GM18508 (cell line): ENCODE data around the gene SDK1.

ENCODE experiments used
- ATAC-seq: cut with Tn5 transposase; IDR thresholded peaks from one replicate; pipeline ENCODE4 v1.9.1; 2021; ENCODE audit warnings: moderate number of reproducible peaks; ENCODE audit not compliant: insufficient read depth, unreplicated experiment

The SDK1 gene

DNA sequence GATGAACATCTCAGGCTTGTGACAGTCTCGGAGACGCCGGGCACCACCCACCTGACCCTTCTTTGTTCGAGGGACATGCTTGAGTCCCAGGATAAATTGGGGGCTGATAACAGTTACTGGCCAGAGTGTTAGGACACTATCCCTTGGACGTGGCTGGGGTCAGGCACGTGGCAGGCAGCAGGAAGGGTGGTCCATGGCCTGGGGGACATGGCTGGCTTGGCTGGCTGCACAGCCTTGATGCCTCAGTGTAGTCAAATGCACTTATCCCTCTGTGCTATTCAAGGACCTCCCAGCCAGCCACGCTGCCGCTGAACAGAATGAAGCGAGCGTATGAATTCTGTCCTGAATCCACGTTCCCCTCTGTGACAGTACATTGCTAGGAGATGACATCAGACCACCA lies 719.0 kb downstream of the SDK1 start:
- ATAC-seq, result no peak

DNA sequence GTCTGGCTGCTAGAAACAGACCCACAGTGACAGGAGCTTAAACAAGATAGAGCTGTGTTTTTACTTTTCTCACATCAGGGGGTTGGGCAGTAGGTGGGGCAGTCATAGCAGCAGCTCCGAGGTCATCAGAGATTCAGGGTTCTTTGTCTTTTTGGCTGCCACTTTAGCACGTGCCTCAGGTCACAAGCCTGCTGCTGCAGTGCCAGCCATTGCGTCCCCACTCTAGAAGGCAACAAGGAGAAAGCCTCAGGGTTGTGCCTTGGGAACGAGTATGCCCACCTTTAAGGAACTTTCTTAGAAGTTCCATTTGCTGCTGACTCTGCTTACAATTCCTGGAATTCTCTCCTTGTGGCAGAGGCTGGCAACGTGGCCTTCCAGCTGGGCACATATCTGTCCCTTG lies 720.4 kb downstream of the SDK1 start:
- ATAC-seq, result no peak

DNA sequence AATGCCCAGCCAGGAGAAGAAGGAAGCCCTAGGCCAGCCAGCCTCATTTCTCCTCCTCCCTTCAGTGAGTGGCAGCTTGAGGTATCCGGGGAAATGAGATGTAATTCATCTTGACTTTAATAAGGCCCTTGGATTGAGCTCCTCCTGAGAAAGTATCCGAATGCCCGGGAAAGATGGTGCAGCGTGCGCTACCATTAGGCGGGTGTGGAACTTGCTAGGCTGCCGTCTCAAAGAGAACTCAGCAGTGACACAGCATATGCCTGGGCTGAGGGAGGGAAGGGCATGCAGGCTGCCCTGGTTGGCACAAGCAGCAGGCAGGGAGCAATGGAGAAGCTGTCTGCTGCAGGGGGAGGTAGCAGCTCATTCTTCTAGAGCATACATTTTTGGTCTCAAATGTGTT lies 721.2 kb downstream of the SDK1 start:
- no peak for ATAC-seq

DNA sequence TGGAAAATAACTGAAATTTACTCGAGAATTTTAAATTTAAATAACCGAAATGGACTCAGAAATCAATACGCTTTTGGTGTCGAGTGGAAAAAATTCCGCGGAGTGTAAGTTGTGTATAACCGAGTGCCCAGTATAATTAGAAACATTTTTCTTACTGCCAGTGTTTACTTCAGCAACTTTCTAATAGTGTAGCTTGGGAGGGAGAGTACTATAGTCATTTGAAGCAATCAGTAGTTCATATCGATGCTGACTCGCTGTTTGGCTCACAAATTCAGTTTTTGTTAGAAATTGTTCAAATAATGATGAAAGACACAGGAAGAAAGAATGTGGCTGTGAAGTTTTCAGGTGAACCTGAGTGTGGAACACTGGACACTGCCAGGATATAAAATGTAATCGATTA lies 722.5 kb downstream of the SDK1 start:
- ATAC-seq, result no peak

DNA sequence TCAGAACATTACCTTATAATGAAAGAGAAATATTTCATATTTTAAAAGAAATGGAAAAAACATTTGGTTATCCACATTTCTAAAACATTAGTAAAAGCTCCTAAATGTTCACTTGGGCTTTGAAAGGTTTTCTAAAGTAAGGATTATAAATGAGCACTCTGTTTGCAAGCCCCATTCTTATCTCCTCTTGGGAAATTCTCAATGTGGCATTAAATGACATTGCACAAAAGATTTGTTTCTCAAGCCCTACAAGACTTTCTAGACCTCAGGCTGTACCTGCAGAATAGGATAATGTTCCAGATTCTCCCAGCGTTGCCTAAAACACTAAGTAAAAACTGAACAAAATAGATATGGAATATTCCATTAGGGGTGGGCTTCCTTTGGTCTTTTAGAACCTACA lies 723.1 kb downstream of the SDK1 start:
- no peak for ATAC-seq

DNA sequence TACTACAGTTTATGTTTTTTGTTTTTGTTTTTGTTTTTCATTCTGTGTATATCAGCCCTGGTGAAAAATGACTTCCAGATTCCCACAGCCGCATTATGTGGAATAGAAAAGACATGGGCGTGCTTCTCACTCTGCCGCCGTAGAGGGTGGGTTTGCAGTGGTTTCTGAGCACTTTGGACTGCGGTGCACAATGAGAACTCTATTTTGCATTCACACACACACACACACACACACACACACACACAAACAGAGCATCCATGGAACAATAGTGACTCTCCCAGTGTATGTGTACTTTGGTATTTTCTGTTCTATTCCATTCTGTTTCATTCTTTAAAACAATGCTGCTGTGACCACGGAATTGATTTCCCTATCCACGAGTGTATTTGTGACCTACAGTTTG lies 723.8 kb downstream of the SDK1 start:
- no peak for ATAC-seq

DNA sequence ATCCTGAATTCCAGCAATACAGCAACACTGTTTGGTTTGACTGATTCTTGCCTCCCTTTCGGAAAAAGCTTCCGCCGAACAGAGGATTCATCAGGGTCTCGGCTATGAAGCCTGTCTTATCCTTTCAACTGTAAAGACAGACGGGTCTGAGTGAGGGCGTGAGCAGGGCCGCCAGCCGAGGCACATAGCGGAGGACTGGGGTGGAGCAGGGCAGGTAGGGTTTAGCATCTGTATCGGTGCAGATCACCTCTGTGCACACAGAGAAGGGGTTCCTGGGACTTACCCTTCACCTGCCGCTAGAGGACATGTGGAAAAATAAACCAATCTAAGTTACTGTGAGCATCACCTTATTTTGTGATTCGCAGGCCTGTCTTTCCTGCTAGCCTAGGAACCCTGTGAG lies 724.2 kb downstream of the SDK1 start:
- ATAC-seq, result no peak

DNA sequence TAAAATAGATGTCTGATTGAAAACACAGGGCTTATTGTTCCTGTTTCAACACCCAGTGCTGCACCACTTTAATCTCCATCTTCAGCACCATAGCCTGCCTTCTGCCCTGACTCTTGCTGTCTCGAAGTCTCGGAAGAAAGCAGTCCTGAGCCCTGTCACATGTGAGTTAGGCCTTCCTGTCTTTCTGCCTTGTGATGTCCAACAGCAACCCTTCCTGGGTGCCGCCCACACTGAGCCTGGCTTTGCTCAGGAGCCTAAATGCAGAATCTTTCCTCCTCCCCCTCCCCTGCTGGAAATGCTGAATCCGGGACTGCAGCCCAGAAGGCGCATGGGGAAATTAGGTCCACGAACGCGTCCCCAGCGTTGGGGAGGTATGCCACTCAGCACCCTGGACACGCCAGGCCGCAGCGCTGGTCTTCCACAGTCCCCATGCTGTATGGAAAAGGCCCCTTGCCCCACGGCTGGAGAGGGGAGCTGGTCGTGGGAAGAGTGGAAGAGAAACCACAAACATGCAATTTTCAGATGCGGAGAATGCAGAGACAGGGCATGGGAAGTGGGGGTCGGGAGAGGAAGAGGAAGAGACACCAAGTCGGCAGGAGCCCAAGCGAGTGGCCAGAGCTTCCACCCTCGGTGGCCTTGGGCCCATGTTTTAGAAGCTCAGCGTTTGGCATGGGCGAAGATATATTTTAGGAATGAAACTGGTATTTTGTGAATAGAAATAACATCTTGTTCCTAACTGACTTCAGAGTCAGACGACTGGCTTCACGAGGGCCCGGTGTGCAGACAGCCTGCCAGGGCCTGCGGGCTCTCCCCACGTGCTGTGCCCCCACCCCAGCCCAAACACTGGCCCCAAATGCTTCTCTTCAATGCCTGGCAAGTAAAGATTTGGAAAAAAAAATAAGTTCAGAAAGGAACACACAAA lies 724.9 kb downstream of the SDK1 start:
- ATAC-seq, result no peak

DNA sequence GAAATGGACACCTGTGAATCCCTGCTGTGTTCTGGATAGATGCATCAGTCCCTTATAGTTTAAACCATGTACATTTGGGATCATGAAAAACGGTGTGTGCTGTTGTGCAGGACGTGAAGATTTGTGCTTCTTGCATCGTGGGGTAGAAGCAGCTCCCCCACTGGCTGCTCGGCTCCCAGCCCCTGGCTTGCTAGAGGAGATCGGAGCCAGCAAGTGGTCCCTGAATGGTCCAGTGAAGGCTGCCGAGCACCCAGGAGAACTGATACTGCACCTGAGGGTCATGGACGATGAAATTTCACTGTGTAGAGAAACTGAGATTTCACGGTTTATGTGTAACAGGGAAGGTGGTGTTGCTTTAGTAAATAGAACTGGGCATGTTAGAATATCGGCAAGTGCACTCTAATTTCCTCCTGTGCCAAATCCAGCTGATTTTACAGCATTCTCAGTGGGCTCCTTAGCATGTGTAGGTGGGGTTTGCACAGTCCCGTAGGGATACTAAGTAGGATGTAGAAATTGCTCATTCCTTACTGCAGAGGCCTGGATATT lies 726.0 kb downstream of the SDK1 start:
- ATAC-seq, result no peak

DNA sequence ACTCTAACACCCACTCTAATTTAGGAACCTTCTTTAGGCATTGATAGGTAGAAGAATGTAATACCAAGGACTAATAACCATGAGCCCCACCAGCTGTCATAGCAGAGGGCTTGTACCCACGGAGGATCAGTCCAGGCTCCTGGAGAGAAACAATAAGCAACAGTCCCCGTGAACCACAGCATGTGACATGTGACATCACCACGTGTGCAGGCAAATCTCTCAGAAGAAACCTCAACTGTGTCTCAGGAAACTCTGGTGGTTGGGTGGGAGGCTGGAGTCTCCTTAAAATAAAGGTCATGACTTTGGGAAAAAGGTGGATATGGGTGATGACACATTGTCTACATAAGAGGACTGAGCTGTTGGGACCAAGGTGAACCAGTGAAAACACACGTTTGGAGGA lies 727.2 kb downstream of the SDK1 start:
- no peak for ATAC-seq

DNA sequence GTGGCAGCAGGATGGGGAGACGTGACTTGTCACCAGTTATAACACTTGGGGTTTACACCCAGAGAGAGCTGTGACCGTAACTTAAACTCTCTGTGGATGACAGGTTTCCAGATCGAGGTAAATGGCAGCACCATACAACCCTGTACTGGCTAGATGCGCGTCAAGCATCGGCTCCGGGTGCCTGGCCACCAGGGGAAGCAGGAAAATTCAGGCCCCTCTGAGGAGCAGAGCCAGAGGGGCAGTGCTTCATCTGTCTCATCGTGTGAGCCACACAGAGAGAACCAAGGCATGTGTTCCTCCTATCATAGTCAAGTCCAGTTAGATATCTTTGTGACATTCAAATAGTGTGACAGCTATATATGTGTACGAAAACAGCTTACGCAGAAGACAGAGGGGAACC lies 728.9 kb downstream of the SDK1 start:
- ATAC-seq, result no peak

DNA sequence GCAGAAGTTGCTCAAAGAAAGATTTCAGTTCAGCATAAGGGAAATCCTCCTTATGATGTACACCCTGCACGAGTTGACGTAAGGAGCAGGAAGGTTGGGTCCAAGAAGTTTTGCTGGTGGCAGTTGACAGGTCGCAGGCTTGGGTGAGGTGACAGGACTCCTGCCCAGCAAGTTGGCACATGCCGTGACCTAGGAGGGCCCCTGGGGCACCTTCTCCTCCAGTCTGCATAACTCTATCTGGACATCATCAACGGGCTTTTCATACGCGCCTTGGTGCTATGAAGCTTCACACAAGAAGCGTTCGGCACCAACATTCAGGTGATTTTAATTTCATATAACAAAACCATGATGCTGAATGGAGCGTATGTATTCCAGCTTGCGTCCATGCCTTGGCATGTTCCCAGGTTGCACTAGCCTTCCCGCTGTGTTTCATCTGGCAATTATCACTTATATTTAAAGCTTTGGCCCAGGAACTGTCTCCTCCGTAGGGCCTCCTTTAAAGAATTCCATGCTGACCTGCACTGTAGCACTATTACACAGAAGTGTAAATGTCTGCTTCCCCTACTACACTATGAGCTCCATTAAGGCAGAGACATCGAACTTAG lies 729.4 kb downstream of the SDK1 start:
- no peak for ATAC-seq

DNA sequence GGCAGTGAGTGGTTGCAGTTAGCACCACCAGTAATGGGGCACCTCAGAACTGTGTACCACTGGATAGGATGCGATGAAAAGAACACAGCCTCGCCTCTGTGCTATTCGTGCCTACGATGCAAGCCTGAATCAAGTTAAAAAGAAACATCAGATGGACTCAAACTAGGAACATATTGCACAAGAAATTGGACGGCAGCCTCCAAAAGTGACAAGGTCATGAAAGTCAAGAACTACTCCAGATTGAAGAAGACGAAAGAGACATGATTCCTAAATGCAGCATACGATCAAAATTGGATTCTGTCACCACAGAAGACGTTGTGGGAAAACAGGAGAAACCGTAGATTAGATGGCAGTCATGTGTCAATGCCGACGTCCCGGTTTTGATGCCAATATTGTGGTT lies 732.9 kb downstream of the SDK1 start:
- ATAC-seq, result no peak

DNA sequence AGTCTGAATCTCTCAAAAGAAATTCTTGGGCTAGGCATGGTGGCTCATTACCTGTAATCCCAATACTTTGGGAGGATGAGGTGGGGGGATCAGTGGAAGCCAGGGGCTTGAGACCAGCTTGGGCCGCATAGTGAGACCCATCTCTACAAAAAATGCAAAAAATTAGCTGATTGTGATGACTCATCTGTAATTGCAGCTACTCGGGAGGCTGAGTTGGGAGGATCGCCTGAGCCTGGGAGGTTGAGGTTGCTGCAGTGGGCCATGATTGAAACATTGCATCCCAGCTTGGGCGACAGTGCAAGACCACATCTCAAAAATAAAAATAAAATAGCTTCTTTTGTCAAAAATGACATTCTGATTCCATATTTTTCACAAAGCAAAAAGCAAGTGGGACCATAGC lies 736.3 kb downstream of the SDK1 start:
- ATAC-seq, result no peak

DNA sequence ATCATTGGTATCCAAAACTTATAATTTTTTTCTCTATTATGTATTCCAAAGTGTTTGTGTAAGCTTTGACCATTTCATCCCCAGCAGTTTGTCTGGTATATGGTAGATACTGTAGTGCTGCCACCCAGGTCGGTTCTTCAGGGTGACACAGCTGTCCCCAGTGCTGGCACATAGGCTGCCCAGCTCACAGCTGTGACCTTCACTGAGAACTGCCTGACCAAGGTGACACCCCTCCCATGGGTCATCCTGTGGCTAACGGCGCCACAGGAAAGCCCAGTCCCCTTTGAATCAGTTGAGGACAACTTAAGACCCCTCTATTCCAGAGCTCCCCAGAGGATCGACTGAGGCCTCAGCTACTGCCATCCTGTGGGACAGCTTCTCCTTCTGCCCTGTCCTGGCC lies 736.8 kb downstream of the SDK1 start:
- ATAC-seq, result no peak

DNA sequence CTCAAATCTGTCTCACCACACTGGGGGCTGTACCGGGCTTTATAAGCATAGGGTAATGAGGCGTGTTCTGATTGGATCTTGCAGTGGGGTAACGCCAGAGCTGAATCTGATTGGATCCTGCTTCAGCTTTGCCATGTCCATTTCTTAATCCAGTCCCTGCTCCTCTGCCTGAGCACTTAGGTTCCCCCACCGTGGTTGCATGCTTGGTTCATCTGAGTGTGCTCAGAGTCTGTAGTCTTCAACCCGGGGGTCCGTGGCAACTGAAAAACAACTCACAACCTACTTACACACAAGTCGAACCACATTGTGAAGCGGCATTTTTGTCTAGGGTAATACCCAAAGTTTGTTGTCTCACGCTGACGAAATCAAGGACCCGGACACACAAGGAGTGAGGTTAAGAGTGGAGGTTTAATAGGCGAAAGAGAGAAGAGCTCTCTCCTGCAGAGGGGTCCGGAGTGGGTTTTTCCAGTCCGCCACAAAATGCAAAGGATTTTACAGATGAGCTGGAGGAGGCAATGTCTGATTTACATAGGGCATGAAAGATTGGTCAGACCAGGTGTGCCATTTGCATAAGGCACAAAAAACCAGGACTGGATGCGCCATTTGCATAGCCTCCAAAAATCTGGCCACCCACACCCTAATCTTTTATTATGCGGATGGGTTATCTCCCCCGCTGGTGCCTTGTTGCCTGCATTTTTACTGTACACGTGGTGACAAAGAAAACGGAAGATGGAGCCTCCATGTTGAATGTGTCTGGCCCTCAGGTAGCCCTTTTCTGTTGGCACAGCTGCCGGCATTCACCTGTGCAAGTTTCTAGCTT lies 739.3 kb downstream of the SDK1 start:
- ATAC-seq, result no peak

DNA sequence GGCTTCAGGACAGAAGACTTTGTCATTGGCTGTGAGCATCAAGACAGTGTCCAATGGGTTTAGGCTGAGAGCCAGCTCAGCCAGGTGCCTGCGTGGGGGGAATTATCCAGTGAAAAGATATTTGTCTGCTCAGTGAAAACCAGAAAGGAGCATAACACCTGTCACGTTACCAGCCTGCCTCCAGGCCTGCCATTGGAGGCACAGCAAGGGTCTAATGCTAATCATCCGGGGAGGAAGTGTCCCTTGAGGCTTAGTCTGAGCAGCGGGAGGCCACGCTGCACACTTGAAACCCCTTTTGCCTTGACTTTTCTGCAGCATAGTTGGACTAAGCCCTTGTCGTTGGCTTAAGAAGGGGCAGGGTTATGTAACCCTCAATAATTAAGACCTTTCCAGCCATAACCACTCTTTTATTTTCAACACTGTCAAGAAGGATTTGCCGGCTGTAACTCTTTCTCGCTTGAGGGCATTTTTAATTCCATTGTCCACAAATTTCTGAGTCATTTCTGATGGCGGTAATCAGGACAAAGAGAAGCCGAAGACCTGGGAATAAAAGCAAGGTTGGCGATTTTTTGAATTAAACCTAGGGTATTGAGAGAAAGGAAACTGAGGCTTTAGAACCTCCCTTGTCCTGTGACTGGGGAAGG lies 741.5 kb downstream of the SDK1 start:
- ATAC-seq, result no peak

DNA sequence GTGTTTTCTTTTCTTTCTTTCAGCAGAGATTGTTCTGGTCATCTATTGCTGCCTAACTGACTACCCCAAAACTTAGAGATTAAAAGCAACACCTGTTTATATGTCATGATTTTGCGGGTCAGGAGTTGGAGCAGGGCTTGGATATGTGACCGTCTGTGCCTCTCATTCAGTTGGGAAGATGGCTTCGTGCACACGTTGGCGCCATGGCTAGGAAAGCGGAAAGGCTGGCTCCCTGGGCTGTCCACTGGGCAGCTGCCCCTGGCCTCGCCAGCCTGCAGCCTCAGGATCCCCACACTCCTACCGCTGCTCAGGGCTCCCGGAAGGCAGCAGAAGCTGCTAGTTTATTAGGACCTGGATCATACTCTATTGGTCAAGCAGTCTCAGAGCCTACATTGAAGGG lies 742.9 kb downstream of the SDK1 start:
- ATAC-seq, result no peak

DNA sequence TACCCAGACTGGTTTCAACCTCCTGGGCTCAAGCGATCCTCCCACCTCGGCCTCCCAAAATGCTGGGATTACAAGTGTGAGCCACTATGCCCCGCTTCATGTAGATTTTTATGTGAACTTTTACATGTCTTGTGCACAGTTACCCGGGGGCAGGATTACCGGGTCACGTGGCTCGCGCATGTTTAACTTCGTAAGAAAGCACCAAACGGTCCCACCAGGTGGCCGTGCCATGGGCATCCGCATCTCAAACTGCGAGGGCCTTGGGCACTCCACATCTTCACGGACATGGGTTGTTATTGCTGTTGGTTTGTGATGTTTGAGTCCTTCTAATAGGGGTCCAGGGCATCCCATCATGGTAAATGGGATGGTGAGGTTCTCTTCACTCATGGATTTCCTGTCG lies 744.4 kb downstream of the SDK1 start:
- no peak for ATAC-seq

DNA sequence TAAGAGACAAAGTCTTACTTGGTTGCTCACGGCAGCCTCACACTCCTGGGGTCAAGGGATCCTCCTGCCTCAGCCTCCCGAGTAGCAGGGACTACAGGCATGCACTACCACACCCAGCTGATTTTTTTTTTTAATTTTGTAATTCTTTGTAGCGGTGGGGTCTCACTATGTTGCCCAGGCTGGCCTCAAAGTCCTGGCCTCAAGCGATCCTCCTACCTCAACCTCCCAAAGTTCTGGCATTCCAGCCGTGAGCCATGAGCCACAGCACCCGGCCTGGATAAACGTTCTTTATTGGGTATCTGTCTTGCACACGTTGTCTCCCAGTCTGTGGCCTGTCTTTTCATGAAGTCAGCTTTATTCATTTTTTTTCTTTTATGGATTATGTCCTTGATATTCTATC lies 744.9 kb downstream of the SDK1 start:
- ATAC-seq, result no peak
